GM20000 (cell line): ENCODE data around the gene RFX3.

ENCODE experiments used
- DNase-seq: peaks from one replicate; pipeline ENCODE4 v3.0.0; 2012; ENCODE audit warnings: low spot score
- CTCF ChIP-seq: IDR thresholded peaks from 2 replicates; pipeline ENCODE4 v1.5.1; 2012; ENCODE audit warnings: mild to moderate bottlenecking, control low read depth; ENCODE audit errors: extremely low read depth, missing control alignments

RFX3 gene

GRCh38 chr9:3386753-3387152 lies 139.0 kb downstream of the RFX3 start:
- TF ChIP-seq CTCF: no peak
- no peak for DNase-seq

DNA sequence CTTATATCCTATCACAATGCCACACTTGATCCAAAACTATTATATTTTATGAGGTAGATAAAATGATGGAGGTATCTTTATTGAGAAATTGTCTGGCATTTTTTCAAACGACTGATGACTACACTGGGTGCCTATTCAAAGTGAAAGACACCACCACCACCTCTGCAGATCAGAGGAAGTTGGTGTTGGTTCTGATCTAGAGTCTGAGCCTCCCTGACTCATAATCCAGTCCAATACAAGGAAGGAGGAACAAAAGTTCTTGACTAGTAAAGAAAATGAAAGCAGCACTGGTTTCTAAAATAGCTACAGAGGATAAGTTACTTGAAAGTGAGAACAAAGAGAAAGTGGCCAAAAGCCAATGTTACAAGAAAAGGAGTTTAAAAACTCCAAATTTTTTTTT lies 139.9 kb downstream of the RFX3 start:
- TF ChIP-seq CTCF: no peak
- peak; percentile 37 for DNase-seq

DNA sequence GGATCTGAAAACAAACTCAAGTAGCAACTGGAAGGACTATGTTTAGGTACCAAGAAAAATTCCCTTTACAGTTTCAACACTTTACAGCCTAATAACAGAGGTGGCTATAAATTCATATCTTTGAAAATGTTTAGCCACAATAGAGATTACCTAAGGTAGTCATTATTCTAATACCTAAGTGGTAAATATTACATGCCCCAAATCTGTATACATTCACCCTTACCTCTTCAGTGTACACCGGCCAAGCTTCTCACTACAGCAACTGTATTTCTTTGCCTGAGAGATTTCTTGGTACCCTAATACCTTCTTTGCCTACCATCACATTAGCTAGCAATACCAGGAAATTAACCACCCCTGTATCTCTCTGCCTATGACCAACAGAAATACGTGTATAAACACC lies 154.0 kb downstream of the RFX3 start:
- DNase-seq: no peak
- TF ChIP-seq CTCF: no peak

DNA sequence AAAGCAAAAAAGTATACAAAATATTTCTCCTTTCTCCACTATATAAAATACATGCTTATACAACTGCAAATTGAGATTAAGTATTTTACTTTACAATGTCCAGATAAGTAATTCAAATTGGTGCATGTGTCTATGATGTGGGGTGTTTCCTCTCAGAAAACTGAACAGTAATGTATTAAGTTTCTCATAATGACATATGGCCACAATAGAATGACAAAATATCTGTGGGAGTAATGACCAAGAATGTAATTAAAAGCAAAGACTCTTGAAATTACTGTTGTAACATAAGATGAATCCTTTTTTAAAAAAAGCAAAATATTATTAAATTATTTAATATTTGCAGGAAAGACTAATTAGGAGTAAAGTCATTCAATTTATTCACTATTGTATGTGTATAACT lies 155.1 kb downstream of the RFX3 start:
- no peak for DNase-seq
- TF ChIP-seq CTCF: no peak

- no peak for DNase-seq
- TF ChIP-seq CTCF: no peak
These were observed 158.6 kb downstream of the RFX3 start for GRCh38 chr9:3367185-3367584.

DNA sequence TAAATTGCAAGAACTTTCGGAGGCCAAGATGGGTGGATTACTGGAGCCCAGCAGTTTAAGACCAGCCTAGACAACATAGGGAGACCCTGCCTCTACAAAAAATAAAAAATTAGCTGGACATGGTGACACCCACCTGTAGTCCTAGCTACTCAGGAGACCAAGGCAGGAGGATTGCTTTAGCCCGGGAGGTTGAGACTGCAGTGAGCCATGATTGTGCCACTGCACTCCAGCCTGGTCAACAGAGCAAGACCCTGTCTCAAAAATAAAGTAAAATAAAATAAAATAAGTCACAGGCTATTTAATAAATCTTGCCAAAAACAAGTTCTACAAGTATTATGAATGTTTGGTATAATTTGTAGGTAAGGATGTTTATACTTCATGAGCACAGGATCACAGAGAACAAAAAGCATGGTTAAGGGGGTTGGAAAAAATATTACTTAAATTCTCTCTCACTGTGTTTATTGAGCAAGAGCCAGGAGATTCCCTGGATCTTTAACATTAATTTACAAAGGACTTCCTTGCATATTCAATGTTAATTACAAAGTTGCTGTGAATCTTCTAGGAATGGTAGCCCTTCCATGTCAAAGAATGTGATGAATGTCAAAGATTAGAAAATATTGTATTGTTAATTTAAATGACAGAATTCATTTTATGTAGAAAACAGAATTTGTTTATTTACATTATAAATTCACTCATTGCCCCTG lies 164.0 kb downstream of the RFX3 start:
- TF ChIP-seq CTCF: no peak
- no peak for DNase-seq

- DNase-seq: no peak
- no peak for TF ChIP-seq CTCF
These were observed 164.7 kb downstream of the RFX3 start for GRCh38 chr9:3361116-3361515.
